NCI-H748 treated with DMSO at 0.1 percent for 48 hours (cell line): Measurements from ENCODE around the gene ZNF438.
"Not testable (repeated sequence)": the region's sequence is repeated elsewhere in the genome, so short reads cannot be mapped to it uniquely, and the experiment has no call there.

Source experiments
- DNase-seq: peaks from one replicate; lab custom pipeline; 2025; lab: John Stamatoyannopoulos, UW

The ZNF438 gene

DNA sequence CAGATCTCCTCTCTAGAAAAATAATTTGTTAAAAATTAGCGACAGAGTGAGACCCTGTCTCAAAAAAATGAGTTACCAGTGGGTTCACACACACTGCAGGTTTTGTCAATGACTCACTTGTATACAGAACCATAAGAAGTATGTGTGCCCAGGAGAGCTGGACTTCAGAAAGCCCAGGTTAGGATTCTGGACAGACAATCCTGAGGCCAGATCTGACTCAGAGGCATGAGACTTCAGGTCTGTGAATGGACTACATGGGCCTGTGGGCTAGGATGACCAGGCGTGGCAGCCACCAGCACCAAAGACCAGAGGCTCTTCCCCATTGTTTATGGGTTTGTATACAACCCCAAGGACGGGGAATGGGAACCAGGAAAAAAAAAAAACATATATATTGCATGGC, 9.3 kb upstream of the ZNF438 start:
- no peak for DNase-seq

GRCh38 chr10:31039006-31039405, 7.3 kb upstream of the ZNF438 start:
- DNase-seq: not testable (repeated sequence)

DNA sequence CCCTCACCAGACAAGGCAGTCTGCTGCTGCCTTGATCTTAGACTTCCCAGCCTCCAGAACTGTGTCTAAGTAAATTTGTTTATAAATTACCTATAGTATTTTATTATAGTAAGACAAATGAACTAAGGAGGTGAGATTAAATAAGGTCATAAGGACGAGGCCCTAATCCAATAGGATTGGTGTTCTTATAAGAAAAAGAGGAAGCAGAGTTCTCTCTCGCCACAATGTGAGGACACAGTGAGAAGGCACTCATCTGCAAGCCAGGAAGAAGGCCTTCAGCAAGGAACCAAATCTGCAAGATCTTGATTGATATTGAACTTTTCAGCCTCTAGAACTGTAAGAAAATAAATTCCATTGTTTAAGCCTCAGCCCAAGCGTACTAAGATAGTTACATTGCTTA, 6.1 kb upstream of the ZNF438 start:
- DNase-seq: no peak

GRCh38 chr10:31036209-31036608, 4.5 kb upstream of the ZNF438 start:
- DNase-seq: no peak

GRCh38 chr10:31035266-31035798, 3.7 kb upstream of the ZNF438 start:
- DNase-seq: no peak

DNA sequence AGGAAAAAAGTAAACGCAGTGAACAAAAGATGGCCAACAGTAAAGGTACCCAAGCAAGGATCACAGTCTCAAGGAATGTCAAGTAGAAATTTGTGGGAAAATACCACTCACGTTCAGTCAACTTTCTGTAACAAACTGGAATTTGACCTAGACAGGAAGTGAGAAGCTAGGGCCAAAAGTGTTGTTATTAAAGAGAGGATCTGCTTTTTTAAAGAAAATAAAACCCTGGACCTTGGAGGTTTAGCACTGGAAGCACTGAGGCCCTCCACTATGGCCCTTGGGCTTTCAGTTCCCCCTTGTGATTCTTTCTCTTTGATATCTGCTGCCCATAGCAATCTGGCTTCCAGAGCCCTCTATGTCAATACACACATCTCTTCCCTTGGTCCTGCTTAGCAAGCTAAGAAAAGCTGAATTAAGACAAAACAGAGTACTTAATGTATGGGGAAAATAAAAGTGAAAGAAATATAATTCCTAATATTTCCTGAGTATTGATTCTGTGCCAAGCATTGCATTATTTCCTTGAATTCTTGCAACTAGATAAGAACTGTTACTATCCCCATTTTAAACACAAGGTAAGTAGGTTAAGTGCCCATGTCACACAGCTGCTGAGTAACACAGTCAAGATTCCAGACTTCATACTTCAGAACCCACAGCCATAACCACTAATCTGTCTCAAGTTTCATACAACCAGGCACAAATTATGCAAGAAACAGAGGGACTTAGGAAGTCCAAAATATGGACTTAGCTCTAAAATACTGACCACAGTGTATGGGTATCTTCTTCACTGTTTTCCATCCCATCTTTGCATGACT, 2.6 kb upstream of the ZNF438 start:
- DNase-seq: no peak

- DNase-seq: no peak
Measured at GRCh38 chr10:31033147-31033546, 1.5 kb upstream of the ZNF438 start.

- peak; percentile 51 for DNase-seq
Measured at GRCh38 chr10:31032258-31033132, 830 bp upstream of the ZNF438 start.

- DNase-seq: no peak
Measured at GRCh38 chr10:31031205-31031557, 484 bp downstream of the ZNF438 start.

DNA sequence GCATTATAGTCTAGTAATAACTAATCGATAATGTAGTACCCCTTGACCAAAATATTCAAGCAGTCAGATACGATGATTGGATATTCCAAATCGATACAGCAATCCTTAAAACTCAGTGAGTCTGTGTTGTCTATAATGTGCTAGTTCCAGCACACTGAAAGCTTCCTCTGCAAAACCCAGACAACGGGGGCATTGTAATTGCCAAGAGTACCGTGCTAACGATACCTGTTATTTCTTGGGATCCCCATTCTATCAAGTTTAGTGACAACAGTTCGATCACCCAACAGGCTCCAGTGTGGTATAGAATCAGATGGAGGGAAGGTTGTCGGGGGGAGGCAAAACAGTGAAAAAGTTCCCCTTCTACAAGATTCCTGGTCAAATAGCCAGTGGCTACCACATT, 865 bp downstream of the ZNF438 start:
- DNase-seq: no peak

GRCh38 chr10:31030260-31030659, 1.4 kb downstream of the ZNF438 start:
- no peak for DNase-seq

DNA sequence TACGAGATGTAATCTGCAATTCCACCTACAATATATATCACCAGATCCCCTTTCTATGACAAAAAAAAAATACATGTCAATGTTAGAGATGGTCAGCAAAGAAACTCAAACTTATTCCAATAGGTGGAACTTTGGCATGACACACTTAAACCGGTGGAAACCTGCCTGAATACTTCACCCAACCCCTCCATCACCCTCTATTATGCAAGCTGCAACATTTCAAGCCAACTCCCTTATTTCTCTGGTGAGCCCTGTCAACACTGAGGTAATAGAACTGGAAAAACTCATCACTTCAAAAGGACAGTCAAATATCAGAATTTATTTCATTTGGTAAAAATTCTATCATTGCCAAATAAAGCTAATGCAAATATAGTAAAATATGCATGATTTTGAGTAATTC, 3.6 kb downstream of the ZNF438 start:
- DNase-seq: no peak

DNA sequence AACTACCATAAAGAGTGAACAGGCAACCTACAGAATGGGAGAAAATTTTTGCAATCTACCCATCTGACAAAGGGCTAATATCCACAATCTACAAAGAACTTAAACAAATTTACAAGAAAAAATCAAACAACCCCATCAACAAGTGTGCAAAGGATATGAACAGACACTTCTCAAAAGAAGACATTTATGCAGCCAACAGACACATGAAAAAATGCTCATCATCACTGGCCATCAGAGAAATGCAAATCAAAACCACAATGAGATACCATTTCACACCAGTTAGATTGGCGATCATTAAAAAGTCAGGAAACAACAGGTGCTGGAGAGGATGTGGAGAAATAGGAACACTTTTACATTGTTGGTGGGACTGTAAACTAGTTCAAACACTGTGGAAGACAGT, 5.4 kb downstream of the ZNF438 start:
- DNase-seq: not testable (repeated sequence)

GRCh38 chr10:31025142-31025541, 6.5 kb downstream of the ZNF438 start:
- DNase-seq: no peak

- DNase-seq: no peak
Measured at GRCh38 chr10:31023558-31023957, 8.1 kb downstream of the ZNF438 start.

GRCh38 chr10:31020209-31020608, 11.5 kb downstream of the ZNF438 start:
- no peak for DNase-seq

DNA sequence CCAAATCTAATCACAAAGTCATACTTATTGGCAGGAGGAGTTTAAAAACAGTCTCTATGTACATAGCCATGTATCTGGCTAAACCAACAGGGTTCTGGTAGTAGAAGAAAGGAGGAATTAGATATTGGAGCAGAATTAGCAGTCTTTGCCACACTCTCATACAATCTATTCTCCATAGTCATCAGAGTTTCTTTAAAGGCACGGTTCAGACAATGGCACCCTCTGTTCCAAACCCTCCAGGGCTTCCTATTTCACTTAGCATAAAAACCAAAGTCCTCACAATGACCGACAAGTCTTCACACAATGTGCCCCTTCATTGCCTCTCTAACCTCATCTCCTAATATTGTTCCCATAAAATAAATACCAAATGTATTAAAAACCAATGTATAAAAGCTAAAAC, 12.7 kb downstream of the ZNF438 start:
- DNase-seq: no peak

DNA sequence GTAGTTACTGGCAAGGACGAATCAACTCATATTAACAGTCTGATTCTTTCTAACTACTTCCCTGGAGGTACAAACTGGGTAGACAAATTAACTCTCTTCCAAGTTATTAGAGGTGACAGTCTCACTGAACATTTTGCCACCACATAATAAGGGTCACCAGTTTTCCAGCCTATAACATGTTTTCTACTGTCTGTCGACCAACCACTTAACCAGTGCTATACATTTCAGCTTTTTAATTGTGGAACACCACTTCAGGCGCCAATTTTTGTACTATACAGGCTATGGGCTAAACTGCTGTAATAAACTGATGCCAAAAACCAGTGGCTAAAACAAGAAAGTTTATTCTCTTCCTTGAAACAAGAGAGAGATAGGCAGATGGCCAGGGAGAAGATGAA, 13.3 kb downstream of the ZNF438 start:
- DNase-seq: no peak

GRCh38 chr10:31017534-31018355, 13.9 kb downstream of the ZNF438 start:
- DNase-seq: no peak

DNA sequence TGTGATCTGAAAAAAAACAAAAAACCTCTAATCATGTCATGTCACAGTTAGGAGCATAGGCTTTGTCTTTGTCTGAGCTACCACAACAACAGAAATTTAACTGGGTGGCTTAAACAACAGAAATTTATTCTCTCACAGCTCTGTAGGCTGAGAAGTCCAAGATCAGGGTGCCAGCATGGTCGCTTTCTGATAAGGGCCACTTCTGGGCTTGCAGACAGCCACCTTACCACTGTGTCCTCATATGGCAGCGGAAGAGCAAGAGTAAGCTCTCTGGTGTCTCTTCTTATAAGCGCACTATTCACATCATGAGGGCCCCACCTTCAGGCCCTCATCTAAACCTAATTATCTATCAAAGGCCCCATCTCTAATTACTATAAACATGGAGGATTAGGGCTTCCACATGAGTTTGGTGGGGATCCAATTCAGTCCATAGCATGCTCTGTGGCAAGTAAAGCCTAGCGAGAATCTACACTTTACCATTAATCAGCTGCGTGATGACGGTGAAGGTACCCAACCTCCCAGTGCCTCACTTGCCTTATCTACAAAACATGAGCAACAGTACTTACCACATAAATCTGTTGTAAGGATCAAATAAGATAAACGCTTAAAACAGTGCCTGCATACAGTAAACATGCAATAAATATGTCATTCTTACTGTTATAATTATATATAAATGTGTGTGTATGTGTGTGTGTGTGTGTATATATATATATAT, 17.3 kb downstream of the ZNF438 start:
- no peak for DNase-seq

- DNase-seq: no peak
Measured at GRCh38 chr10:31013331-31013730, 18.3 kb downstream of the ZNF438 start.

DNA sequence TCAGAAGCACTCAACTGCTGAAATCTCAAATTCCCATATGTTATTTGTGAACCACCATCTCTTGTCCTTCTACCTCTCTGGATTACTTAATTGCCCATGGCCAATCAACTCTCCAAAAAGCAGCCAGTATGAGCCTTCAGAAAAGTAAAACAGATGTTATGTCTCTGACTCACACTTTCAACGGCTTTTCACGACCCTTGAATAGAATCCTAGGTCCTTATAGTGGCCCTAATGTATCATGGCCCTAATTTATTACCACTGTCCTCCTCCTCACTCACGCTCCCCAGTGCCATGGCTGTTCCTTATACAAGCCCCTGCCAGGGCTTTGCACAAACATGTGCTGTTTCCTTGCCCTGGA, 20.0 kb downstream of the ZNF438 start:
- no peak for DNase-seq
